NOMO-1 treated with dmso at 0.1 percent for 144 hours (cell line): Measurements from ENCODE around the gene TTC16.

Source experiments
- DNase-seq: peaks from one replicate; lab custom pipeline; 2025; ENCODE audit not compliant: unreplicated experiment; lab: John Stamatoyannopoulos, UW

TTC16 gene

GRCh38 chr9:127780126-127780885, 64.4 kb downstream of the TTC16 start:
- no peak for DNase-seq

- DNase-seq: peak; percentile 31
These were observed 65.0 kb downstream of the TTC16 start for GRCh38 chr9:127780909-127781308.
